HepG2 (cell line): ENCODE data around the gene RAB3D. TPM values are rescaled to one million over a fixed set of nuclear protein-coding genes. Genes with fewer than 3 reads are reported as not detected.

Source experiments
- ADNP ChIP-seq: sonication (generic); formaldehyde crosslinking; IDR thresholded peaks from 2 replicates; pipeline ENCODE4 v1.4.0; 2020; ENCODE audit warnings: missing genetic modification reagents
- CBFB ChIP-seq: sonication (generic); formaldehyde crosslinking; IDR thresholded peaks from 2 replicates; pipeline ENCODE4 v1.4.0; 2020; ENCODE audit warnings: missing genetic modification reagents
- HOXA5 ChIP-seq: sonication (generic); formaldehyde crosslinking; IDR thresholded peaks from 2 replicates; pipeline ENCODE4 v1.4.0; 2020; ENCODE audit warnings: missing genetic modification reagents
- KLF9 ChIP-seq: IDR thresholded peaks from 2 replicates; pipeline ENCODE4 v1.6.1; 2016; ENCODE audit warnings: low read depth
- NFE2L1 ChIP-seq: sonication (generic); formaldehyde crosslinking; IDR thresholded peaks from 2 replicates; pipeline ENCODE4 v1.4.0; 2020; ENCODE audit warnings: missing genetic modification reagents, mild to moderate bottlenecking, borderline replicate concordance
- NFRKB ChIP-seq: fragments of 450-650 bp; IDR thresholded peaks from 2 replicates; pipeline ENCODE4 v1.6.1; 2017
- NFYB ChIP-seq: sonication (generic); formaldehyde crosslinking; IDR thresholded peaks from 2 replicates; pipeline ENCODE4 v1.4.0; 2020; ENCODE audit warnings: missing genetic modification reagents
- PATZ1 ChIP-seq: sonication (generic); formaldehyde crosslinking; IDR thresholded peaks from 2 replicates; pipeline ENCODE4 v1.4.0; 2020; ENCODE audit warnings: missing genetic modification reagents
- PHF20 ChIP-seq: sonication (generic); formaldehyde crosslinking; IDR thresholded peaks from 2 replicates; pipeline ENCODE4 v1.5.0; 2020; ENCODE audit warnings: mild to moderate bottlenecking, missing genetic modification reagents
- REST ChIP-seq, 2 experiments: IDR thresholded peaks; 2 replicates each; pipeline ENCODE4 v1.6.1; 2011 to 2012; ENCODE audit warnings: low read length in 2 of 2, borderline replicate concordance in 1 of 2, low read depth in 1 of 2, mild to moderate bottlenecking in 1 of 2, moderate library complexity in 1 of 2
- ZBTB1 ChIP-seq: sonication (generic); formaldehyde crosslinking; IDR thresholded peaks from 2 replicates; pipeline ENCODE4 v1.4.0; 2020; ENCODE audit warnings: missing genetic modification reagents, borderline replicate concordance
- ZBTB42 ChIP-seq: sonication (generic); formaldehyde crosslinking; IDR thresholded peaks from 2 replicates; pipeline ENCODE4 v1.5.0; 2020; ENCODE audit warnings: mild to moderate bottlenecking, missing genetic modification reagents
- ZFP36 ChIP-seq: fragments of 150-350 bp; IDR thresholded peaks from 2 replicates; pipeline ENCODE4 v1.6.1; 2018; ENCODE audit warnings: borderline replicate concordance, low read length, low read depth; ENCODE audit not compliant: partially characterized antibody
- ZIK1 ChIP-seq: sonication (generic); formaldehyde crosslinking; IDR thresholded peaks from 2 replicates; pipeline ENCODE4 v1.5.0; 2020; ENCODE audit warnings: mild to moderate bottlenecking, low read depth, missing genetic modification reagents, borderline replicate concordance
- ZNF547 ChIP-seq: sonication (generic); formaldehyde crosslinking; IDR thresholded peaks from 2 replicates; pipeline ENCODE4 v1.5.1; 2020; ENCODE audit warnings: mild to moderate bottlenecking, missing genetic modification reagents
- ZNF549 ChIP-seq: sonication (generic); formaldehyde crosslinking; IDR thresholded peaks from 2 replicates; pipeline ENCODE4 v1.5.0; 2020; ENCODE audit warnings: missing genetic modification reagents
- ZNF644 ChIP-seq: IDR thresholded peaks from 2 replicates; pipeline ENCODE4 v1.6.1; 2016; ENCODE audit warnings: low read depth
- ZNF781 ChIP-seq: sonication (generic); formaldehyde crosslinking; IDR thresholded peaks from 2 replicates; pipeline ENCODE4 v1.5.1; 2020; ENCODE audit warnings: borderline replicate concordance, mild to moderate bottlenecking, missing genetic modification reagents; ENCODE audit errors: not compliant biosample characterization
- ZSCAN9 ChIP-seq: IDR thresholded peaks from 2 replicates; pipeline ENCODE4 v1.6.1; 2016; ENCODE audit warnings: borderline replicate concordance
- polyA plus RNA-seq, 8 experiments: library from polyadenylated mRNA; depleted of rRNA in 3 of 8; stranded (reverse) in 7 of 8; unstranded in 1 of 8; fragments of >200 nt; fragmentation: Illumina TruSeq in 4 of 8; extraction: Trizol in 4 of 8; gene quantifications; 2 replicates each; pipeline versions ENCODE4 v1.2.1 to v1.2.3, GENCODE V29; 2011 to 2016; ENCODE audit warnings: low read depth in 4 of 8, missing spikeins in 1 of 8, mixed read lengths in 1 of 8; ENCODE audit not compliant: insufficient read depth in 1 of 8
- total RNA-seq, 5 experiments: library from RNA; depleted of rRNA; stranded (reverse); fragments of >200 nt; fragmentation: Illumina TruSeq; extraction: Trizol; gene quantifications; 2 replicates each; pipeline ENCODE4 v1.2.3, GENCODE V29; 2016; ENCODE audit warnings: low read depth in 1 of 5
- TF ChIP-seq, protein P1 (sequence below): sonication (generic); formaldehyde crosslinking; IDR thresholded peaks from 2 replicates; pipeline ENCODE4 v1.8.1; 2023; ENCODE audit warnings: mild to moderate bottlenecking, missing genetic modification reagents
- TF ChIP-seq, protein P2 (sequence below): sonication (generic); formaldehyde crosslinking; IDR thresholded peaks from 2 replicates; pipeline ENCODE4 v1.4.0; 2020; ENCODE audit warnings: missing genetic modification reagents

Gene RAB3D
- total and polyA plus RNA-seq, 2 of the 13 experiments (the other 11 are each of a cell fraction or from before 2014, with no cell fraction given), result 2.0 to 16.1 TPM

- TF ChIP-seq CBFB (CRISPR knock-in tag), result no peak
- TF ChIP-seq, protein P1, sequence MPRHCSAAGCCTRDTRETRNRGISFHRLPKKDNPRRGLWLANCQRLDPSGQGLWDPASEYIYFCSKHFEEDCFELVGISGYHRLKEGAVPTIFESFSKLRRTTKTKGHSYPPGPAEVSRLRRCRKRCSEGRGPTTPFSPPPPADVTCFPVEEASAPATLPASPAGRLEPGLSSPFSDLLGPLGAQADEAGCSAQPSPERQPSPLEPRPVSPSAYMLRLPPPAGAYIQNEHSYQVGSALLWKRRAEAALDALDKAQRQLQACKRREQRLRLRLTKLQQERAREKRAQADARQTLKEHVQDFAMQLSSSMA (CRISPR knock-in tag), result no peak
- no peak for TF ChIP-seq NFRKB
- no peak for TF ChIP-seq KLF9 (CRISPR knock-in tag)
- TF ChIP-seq ZBTB1, result no peak
- TF ChIP-seq ZNF644 (CRISPR knock-in tag), result no peak
- TF ChIP-seq NFYB (CRISPR knock-in tag), result no peak
- no peak for TF ChIP-seq ZFP36
- TF ChIP-seq ADNP (CRISPR knock-in tag), result no peak
- TF ChIP-seq PATZ1 (CRISPR knock-in tag), result peak; percentile 65; the same call in 1 of the 2 replicates
- TF ChIP-seq, protein P2, sequence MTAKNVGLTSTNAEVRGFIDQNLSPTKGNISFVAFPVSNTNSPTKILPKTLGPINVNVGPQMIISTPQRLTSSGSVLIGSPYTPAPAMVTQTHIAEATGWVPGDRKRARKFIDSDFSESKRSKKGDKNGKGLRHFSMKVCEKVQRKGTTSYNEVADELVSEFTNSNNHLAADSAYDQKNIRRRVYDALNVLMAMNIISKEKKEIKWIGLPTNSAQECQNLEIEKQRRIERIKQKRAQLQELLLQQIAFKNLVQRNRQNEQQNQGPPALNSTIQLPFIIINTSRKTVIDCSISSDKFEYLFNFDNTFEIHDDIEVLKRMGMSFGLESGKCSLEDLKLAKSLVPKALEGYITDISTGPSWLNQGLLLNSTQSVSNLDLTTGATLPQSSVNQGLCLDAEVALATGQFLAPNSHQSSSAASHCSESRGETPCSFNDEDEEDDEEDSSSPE, result 0 out of 2 replicates have a peak, but pooled peaks have one; percentile 25
- TF ChIP-seq NFE2L1, result no peak
- TF ChIP-seq ZNF549 (CRISPR knock-in tag), result no peak
- no peak for TF ChIP-seq HOXA5 (CRISPR knock-in tag)
- no peak for TF ChIP-seq REST (IDR thresholded peaks at IDR 0.05; ENCODE audit: borderline replicate concordance in 1 of 2, low read depth in 1 of 2, low read length in 2 of 2)
- 0 out of 2 replicates have a peak, but pooled peaks have one; percentile 37 for TF ChIP-seq ZSCAN9 (CRISPR knock-in tag)
- TF ChIP-seq PHF20, result no peak
- TF ChIP-seq ZNF547 (CRISPR knock-in tag), result peak; percentile 22; the same call in 1 of the 2 replicates
- TF ChIP-seq ZIK1 (CRISPR knock-in tag), result peak; percentile 38; the same call in 1 of the 2 replicates
- no peak for TF ChIP-seq ZNF781 (CRISPR knock-in tag)
- no peak for TF ChIP-seq ZBTB42
Measured at GRCh38 chr19:11293433-11294389, 45.7 kb downstream of the RAB3D start (continued).
